ENCODE data around the gene CDHR3. TPM values are rescaled to one million over a fixed set of nuclear protein-coding genes. Genes with fewer than 3 reads are reported as not detected.

CDHR3 gene
- total RNA-seq, 2 donors from 2014 or later, result 5.3 to 7.7 TPM

GRCh38 chr7:106056513-106057203 is 93.6 kb downstream of the CDHR3 start:
- H3K27ac ChIP-seq, result no peak overlapping the region
- no peak overlapping the region for H3K4me3 ChIP-seq
- intact Hi-C loops (cut with DNase I), result loop anchor here (2.0 kb wide), 1 partner anchor 96 kb away; no protein-coding TSS in a partner anchor
- H3K36me3 ChIP-seq, result no peaks in the 10 kb centered on the region
- H3K4me1 ChIP-seq, result no peaks in the 10 kb centered on the region
- H3K27me3 ChIP-seq, result no peaks in the 10 kb centered on the region
- H3K9ac ChIP-seq (ENCODE audit: low read depth in 2 of 2, low read length in 2 of 2), result no peak overlapping the region
- TF ChIP-seq CTCF (IDR thresholded peaks at IDR 0.05), result peak; percentile 88
- H3K9me3 ChIP-seq, result no peaks in the 10 kb centered on the region
- DNase-seq, result peak; percentile 74

GRCh38 chr7:106057204-106057961 is 94.3 kb downstream of the CDHR3 start:
- Histone ChIP-seq H3K36me3 (no peaks in the 10 kb centered on the region), H3K9me3 (no peaks in the 10 kb centered on the region), H3K4me3 (no peak overlapping the region), H3K27ac (no peak overlapping the region), H3K4me1 (peaks cover under 1% of the 10 kb centered on the region), H3K27me3 (no peaks in the 10 kb centered on the region), H3K9ac (ENCODE audit: low read depth in 2 of 2, low read length in 2 of 2) (no peak overlapping the region)
- TF ChIP-seq CTCF (IDR thresholded peaks at IDR 0.05), result peak; percentile 4
- DNase-seq, result no peak
- intact Hi-C loops (cut with DNase I), result loop anchor here (2.0 kb wide), 1 partner anchor 95 kb away; no protein-coding TSS in a partner anchor

GRCh38 chr7:106057962-106058927 is 95.2 kb downstream of the CDHR3 start:
- intact Hi-C loops (cut with DNase I), result loop anchor here (2.0 kb wide), 1 partner anchor 95 kb away; no protein-coding TSS in a partner anchor
- H3K27ac ChIP-seq, result peak overlapping the region; percentile 13
- TF ChIP-seq CTCF (IDR thresholded peaks at IDR 0.05), result no peak
- no peaks in the 10 kb centered on the region for H3K9me3 ChIP-seq
- H3K36me3 ChIP-seq, result no peaks in the 10 kb centered on the region
- H3K4me3 ChIP-seq, result no peak overlapping the region
- H3K9ac ChIP-seq (ENCODE audit: low read depth in 2 of 2, low read length in 2 of 2), result no peak overlapping the region
- H3K27me3 ChIP-seq, result no peaks in the 10 kb centered on the region
- peaks cover 5% of the 10 kb centered on the region for H3K4me1 ChIP-seq
- peak; percentile 77 for DNase-seq

GRCh38 chr7:106058928-106059324 is 95.9 kb downstream of the CDHR3 start:
- H3K9me3 ChIP-seq, result no peaks in the 10 kb centered on the region
- no peak for DNase-seq
- peak overlapping the region; percentile 13 for H3K27ac ChIP-seq
- H3K4me1 ChIP-seq, result peaks cover 5% of the 10 kb centered on the region
- no peak overlapping the region for H3K9ac ChIP-seq (ENCODE audit: low read depth in 2 of 2, low read length in 2 of 2)
- TF ChIP-seq CTCF (IDR thresholded peaks at IDR 0.05), result no peak
- no peaks in the 10 kb centered on the region for H3K36me3 ChIP-seq
- H3K27me3 ChIP-seq, result no peaks in the 10 kb centered on the region
- intact Hi-C loops (cut with DNase I), result no loop called here
- H3K4me3 ChIP-seq, result no peak overlapping the region

GRCh38 chr7:106059556-106059955 is 96.5 kb downstream of the CDHR3 start:
- no peak for DNase-seq
- no peak for TF ChIP-seq CTCF (IDR thresholded peaks at IDR 0.05)
- Histone ChIP-seq H3K4me1 (peaks cover 8% of the 10 kb centered on the region), H3K36me3 (no peaks in the 10 kb centered on the region), H3K4me3 (no peak overlapping the region), H3K27me3 (no peaks in the 10 kb centered on the region), H3K9ac (ENCODE audit: low read depth in 2 of 2, low read length in 2 of 2) (no peak overlapping the region), H3K9me3 (no peaks in the 10 kb centered on the region), H3K27ac (no peak overlapping the region)
- intact Hi-C loops (cut with DNase I), result no loop called here
